ENCODE data around the gene DNAAF5.

The DNAAF5 gene

GRCh38 chr7:770741-771166, 44.3 kb downstream of the DNAAF5 start:
- no peak for DNase-seq

GRCh38 chr7:771234-772004, 44.9 kb downstream of the DNAAF5 start:
- DNase-seq: peak; percentile 82

GRCh38 chr7:772005-772294, 45.5 kb downstream of the DNAAF5 start:
- no peak for DNase-seq

- no peak for DNase-seq
These were observed 45.9 kb downstream of the DNAAF5 start for GRCh38 chr7:772392-772791.

- DNase-seq: no peak
These were observed 46.5 kb downstream of the DNAAF5 start for GRCh38 chr7:772861-773621.

- DNase-seq: no peak
These were observed 47.1 kb downstream of the DNAAF5 start for GRCh38 chr7:773622-773915.

GRCh38 chr7:774161-775109, 47.9 kb downstream of the DNAAF5 start:
- peak; percentile 69 for DNase-seq

GRCh38 chr7:776381-776780, 49.9 kb downstream of the DNAAF5 start:
- DNase-seq: no peak

- DNase-seq: no peak
These were observed 50.7 kb downstream of the DNAAF5 start for GRCh38 chr7:776992-777727.

GRCh38 chr7:777728-778078, 51.2 kb downstream of the DNAAF5 start:
- no peak for DNase-seq

GRCh38 chr7:778271-778967, 51.9 kb downstream of the DNAAF5 start:
- no peak for DNase-seq

GRCh38 chr7:778968-779451, 52.5 kb downstream of the DNAAF5 start:
- peak; percentile 58 for DNase-seq

- no peak for DNase-seq
These were observed 53.0 kb downstream of the DNAAF5 start for GRCh38 chr7:779480-779879.

- DNase-seq: no peak
These were observed 53.6 kb downstream of the DNAAF5 start for GRCh38 chr7:780081-780480.

- DNase-seq: no peak
These were observed 54.0 kb downstream of the DNAAF5 start for GRCh38 chr7:780516-780915.

GRCh38 chr7:781186-781849, 54.8 kb downstream of the DNAAF5 start:
- no peak for DNase-seq

GRCh38 chr7:781936-782529, 55.5 kb downstream of the DNAAF5 start:
- no peak for DNase-seq

- DNase-seq: no peak
These were observed 56.4 kb downstream of the DNAAF5 start for GRCh38 chr7:782718-783449.

GRCh38 chr7:783556-784490, 57.3 kb downstream of the DNAAF5 start:
- no peak for DNase-seq
